ENCODE data around the gene OR4E2. TPM values are rescaled to one million over a fixed set of nuclear protein-coding genes. Genes with fewer than 3 reads are reported as not detected.

The OR4E2 gene
- total and polyA plus RNA-seq, 2 experiments from 2014 or later: not detected

GRCh38 chr14:21703357-21704326 lies 50.0 kb downstream of the OR4E2 start:
- Histone ChIP-seq H3K27me3 (ENCODE audit: insufficient read depth) (no peaks in the 10 kb centered on the region), H3K27ac (ENCODE audit: low read depth) (no peak overlapping the region), H3K79me2 (replicated peaks; ENCODE audit: insufficient read depth) (no peaks in the 10 kb centered on the region), H3F3A (replicated peaks; ENCODE audit: low read depth) (no peaks in the 10 kb centered on the region), H3K9me2 (ENCODE audit: insufficient read depth) (no peaks in the 10 kb centered on the region), H3K4me2 (no peak overlapping the region), H3K4me3 (no peak overlapping the region), H2AFZ (no peak overlapping the region), H3K4me1 (ENCODE audit: insufficient read depth) (no peaks in the 10 kb centered on the region), H3K36me3 (ENCODE audit: insufficient read depth) (no peaks in the 10 kb centered on the region), H4K20me1 (replicated peaks; ENCODE audit: insufficient read depth) (no peaks in the 10 kb centered on the region)
- H3K36me3 Mint-ChIP-seq (ENCODE audit: low read depth): no peaks in the 10 kb centered on the region
- no peak overlapping the region for H3K4me3 Mint-ChIP-seq
- H3K9me3 Mint-ChIP-seq: peaks cover 7% of the 10 kb centered on the region
- no peak for TF ChIP-seq ETS1 (IDR thresholded peaks at IDR 0.05)
- TF ChIP-seq ZNF114 (CRISPR knock-in tag; IDR thresholded peaks at IDR 0.05): no peak
- TF ChIP-seq EZH2phosphoT487 (IDR thresholded peaks at IDR 0.05; ENCODE audit: unreplicated experiment): no peak
- no peak for TF ChIP-seq ZNF462 (CRISPR knock-in tag; IDR thresholded peaks at IDR 0.05)
- TF ChIP-seq POLR2AphosphoS5 (IDR thresholded peaks at IDR 0.05; ENCODE audit: low read depth): no peak
- TF ChIP-seq JUNB (IDR thresholded peaks at IDR 0.05; ENCODE audit: unreplicated experiment): no peak
- TF ChIP-seq REST (IDR thresholded peaks at IDR 0.05; ENCODE audit: unreplicated experiment): no peak
- no peak for TF ChIP-seq CREB1 (CRISPR knock-in tag; IDR thresholded peaks at IDR 0.05; ENCODE audit: low read depth)
- TF ChIP-seq NANOG (IDR thresholded peaks at IDR 0.05; ENCODE audit: borderline replicate concordance): no peak
- no peaks in the 10 kb centered on the region; the same call in 2 of the 3 replicates for H3K4me1 Mint-ChIP-seq
- DNase-seq (ENCODE audit: low spot score) (no peak), ATAC-seq (no peak)
- H3K27ac Mint-ChIP-seq: no peak overlapping the region
- no peaks in the 10 kb centered on the region for H3K27me3 Mint-ChIP-seq (ENCODE audit: insufficient read depth, low read depth, poor library complexity)

All from GM23338 (cell line).